Activated naive CD4-positive, alpha-beta T cell treated with Interleukin-2 at 50 U/mL for 16 hours (primary cell): ENCODE results near the gene RNF112.

Source experiments
- DNase-seq: peaks from one replicate; pipeline ENCODE4 v3.0.0-alpha.2; 2020

Gene RNF112, protein sequence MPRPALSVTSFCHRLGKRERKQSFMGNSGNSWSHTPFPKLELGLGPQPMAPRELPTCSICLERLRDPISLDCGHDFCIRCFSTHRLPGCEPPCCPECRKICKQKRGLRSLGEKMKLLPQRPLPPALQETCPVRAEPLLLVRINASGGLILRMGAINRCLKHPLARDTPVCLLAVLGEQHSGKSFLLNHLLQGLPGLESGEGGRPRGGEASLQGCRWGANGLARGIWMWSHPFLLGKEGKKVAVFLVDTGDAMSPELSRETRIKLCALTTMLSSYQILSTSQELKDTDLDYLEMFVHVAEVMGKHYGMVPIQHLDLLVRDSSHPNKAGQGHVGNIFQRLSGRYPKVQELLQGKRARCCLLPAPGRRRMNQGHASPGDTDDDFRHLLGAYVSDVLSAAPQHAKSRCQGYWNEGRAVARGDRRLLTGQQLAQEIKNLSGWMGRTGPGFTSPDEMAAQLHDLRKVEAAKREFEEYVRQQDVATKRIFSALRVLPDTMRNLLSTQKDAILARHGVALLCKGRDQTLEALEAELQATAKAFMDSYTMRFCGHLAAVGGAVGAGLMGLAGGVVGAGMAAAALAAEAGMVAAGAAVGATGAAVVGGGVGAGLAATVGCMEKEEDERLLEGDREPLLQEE

DNA sequence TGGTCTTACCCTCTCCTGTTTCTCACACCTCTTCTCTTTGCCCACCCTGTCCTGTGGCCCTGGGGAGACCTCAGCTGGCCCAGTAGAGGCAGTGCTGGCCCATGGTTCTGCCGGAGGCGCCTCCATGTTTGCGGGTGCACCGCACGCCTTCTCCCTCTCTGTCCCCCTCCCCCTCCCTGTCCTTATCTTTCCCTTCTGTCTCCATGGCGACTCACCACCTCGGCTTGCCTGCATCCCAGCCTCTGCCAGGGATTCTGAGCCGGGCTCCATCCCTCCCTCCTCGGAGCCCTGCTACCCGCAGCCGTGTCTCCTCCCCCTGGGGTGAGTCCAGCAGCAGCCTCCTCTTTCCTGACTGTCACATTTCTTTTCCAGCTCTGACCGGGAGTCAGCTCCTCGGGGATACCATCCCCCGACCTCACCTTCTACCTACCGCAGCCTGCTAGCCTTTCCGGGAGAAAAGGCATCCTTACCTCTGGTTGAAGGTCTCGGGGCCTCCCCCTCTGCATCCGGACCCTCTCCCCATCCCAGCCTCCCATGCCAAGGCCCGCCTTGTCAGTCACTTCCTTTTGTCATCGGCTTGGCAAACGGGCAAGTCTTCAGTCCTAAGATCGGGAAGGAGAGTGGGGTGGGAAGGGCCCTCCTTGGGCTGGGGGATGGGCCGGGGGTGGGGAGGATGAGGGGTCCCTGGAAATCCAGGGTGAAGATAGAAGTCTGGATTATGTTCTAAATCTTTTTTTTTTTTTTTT is at the start of gene RNF112:
TSS of gene RNF112 (plus strand) at position 358 of the 746 bp plus-strand sequence. CDS start at position 535, 177 bp downstream.
- DNase-seq: no peak

GRCh38 chr17:19361326-19361725 is 49.7 kb upstream of the RNF112 start:
- DNase-seq: no peak

DNA sequence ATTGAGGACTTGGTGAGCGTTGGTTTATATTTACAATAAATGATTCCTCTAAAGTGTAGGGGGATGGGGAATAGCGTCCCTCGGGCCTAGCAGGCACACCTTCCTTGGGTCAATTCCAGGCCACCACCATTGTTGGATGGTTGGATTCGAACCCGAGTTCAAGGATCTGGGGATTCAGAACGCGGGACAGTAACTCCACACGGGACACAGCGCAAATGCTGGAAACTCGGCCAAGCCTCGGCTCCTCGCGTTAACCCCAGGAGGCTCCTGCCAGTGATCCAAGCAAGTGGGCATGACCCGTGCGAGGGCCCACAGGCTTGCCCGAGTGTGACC is 49.1 kb upstream of the RNF112 start:
- no peak for DNase-seq

- peak; percentile 93 for DNase-seq
These were observed 48.5 kb upstream of the RNF112 start, which contains the start of gene B9D1 for GRCh38 chr17:19362277-19363113. Gene B9D1, minus strand, starts transcription at chr17:19362723. Its CDS starts 154 bp downstream, at chr17:19362569.

GRCh38 chr17:19363114-19363438 is 48.0 kb upstream of the RNF112 start:
- no peak for DNase-seq

- no peak for DNase-seq
These were observed 47.5 kb upstream of the RNF112 start for GRCh38 chr17:19363460-19364035.

- DNase-seq: no peak
These were observed 46.1 kb upstream of the RNF112 start for GRCh38 chr17:19364699-19365498.

DNA sequence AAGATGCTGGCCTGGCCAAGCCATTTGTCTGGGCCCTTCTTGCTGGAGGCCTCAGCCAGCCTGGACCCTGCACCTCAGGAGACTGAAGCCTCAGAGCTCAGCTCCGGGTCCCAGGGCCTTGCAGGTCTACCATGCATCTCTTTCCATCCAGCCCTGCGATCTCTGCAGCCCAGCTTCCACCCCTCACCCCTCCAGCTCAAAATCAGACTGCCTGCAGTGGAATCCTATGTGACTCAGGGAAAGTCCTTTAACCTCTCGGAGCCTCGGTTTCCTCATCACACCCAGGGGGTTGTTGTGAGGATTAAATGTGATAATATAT is 45.6 kb upstream of the RNF112 start:
- DNase-seq: no peak

DNA sequence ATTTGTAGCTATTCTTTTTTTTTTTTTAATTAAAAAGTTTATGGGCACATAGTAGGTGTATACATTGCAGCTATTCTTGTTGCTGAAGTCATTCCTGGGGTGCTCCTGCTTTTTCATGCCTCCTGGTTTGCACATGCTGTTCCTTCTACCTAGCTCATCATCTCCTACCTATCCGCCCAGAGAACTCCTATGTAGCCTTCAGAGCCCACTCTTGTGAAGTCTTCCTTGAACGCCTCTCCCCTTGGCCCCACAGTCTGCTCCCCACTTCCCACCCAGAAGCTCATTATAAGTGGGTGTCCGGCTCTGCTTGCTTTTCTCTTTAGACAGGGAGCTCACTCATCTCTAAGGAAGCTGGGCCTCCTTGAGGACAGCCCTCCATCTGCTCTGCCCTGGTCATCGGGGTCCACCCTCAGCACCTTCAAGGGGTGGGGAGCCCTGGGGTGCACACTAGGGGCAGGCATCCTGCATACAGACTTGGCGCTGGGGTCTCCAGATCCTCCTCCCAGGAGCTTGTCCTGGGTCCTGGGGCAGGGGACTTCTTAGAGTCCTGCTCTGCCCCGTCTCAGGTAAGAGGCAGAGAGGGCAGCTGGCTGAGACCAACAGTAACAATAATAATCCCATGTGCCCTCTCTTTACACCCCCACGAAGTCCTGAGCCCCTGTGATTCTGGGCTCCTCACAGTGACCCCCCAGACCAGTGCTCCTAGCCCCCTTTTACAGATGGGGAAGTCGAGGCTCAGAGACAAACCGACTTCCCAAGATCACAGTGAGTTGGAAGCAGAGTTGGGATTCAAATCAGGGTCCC is 45.0 kb upstream of the RNF112 start:
- DNase-seq: no peak

GRCh38 chr17:19366637-19366972 is 44.4 kb upstream of the RNF112 start:
- no peak for DNase-seq

DNA sequence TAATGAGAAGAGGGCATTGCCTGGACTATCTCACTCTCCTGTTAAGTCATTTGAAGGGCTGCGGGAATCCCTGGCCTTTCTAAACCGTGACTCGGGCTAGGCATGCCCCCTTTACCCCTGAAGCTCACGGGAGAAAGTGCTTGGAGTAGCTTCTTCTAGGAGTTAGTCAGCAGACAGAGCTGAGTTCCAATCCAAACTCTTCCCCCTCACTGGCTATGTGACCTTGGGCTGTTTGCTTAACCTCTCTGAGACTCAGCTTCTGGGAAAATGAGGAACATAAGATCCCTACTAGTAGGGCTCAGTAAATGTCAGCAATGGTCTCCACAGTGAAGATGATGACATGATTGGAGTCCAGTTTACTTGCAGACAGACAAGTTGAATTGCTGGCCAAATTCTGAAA is 42.8 kb upstream of the RNF112 start:
- no peak for DNase-seq

DNA sequence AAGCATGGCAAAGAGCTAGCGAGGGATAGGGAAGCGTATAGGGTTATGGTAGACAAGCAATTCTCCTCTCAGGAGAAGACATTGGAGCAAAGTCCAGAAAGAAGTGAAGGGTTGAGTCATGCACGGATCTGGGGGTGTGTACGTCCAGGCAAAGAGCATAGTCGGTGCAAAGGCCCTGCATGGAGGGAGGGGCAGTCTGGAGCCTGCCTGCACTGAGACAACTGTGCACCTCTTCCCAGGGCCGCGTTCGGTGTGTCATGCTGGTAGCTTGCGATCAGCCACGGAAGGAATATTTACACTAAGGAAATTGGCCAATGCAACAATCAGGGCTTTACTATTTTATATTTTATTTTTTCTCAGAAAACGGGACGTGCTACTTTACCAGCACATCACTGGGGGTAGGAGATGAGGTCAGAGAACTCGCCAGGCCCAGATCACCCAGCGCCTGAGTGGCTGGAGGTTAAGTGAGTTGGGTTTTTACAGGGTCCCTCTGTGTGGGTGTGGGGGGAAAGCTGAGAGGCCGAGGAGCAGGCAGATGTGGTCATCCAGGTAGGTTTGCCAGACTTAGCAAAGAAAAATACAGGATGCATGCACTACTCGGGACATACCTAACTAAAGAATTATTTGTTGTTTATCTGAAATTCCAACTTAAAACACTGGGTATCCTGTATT is 41.8 kb upstream of the RNF112 start:
- DNase-seq: no peak

GRCh38 chr17:19369846-19370492 is 41.1 kb upstream of the RNF112 start:
- no peak for DNase-seq

- DNase-seq: no peak
These were observed 40.5 kb upstream of the RNF112 start for GRCh38 chr17:19370493-19370960.

DNA sequence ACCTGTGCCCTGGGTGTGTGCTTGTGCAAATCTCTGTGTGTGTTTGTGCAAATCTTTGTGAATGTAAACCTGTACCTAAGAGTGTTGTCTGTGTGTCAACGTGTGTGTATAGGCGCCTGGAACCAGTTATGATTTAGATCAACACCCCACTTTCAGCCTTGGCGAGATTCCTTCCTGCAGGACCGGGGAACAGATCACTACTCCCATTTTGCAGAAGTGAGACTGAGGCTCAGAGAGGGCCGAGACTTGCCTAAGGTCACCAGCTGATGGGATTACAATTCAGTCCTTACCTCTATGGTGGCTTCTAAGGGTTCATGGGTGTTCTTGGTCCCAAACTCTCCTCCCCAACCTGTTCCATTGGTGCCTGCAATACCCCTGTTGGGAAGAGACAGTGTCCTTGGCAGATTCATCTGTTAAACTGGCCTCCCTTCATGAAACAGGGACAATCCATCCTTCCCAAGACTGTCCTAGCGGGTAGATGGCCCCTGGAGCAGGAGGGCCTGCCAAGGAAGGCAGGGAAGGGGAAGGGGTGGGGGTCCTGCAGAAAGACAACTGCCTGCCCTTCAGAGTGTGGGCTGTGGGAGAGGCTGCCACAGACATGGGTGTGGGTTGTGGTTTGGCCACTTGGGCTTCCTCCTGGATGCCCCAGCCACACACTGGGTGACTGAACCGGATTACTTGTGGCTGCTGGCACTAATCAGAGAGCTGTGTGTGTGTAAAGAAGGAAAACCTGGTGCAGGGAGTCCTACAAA is 39.6 kb upstream of the RNF112 start:
- no peak for DNase-seq

GRCh38 chr17:19372011-19372370 is 39.0 kb upstream of the RNF112 start:
- DNase-seq: no peak

DNA sequence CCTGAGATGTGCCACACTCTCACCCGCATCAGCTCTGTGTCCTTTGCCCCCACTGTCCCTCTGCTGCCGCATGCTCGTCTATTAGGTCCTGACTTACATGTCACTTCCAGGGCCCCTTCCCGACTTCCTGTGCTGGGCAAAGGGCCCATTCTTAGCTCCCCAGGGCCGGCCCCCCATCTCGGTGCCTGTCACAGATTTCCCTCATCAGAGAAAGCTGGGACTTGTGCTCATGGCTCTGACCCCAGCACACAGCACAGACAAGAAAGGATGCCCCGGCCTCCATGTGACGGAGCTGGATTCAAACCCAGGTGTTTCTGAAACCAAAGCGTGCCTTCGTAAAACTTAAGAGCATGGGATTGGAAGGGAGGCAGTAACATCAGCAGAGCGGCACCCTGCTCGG is 38.6 kb upstream of the RNF112 start:
- DNase-seq: no peak

- DNase-seq: no peak
These were observed 38.0 kb upstream of the RNF112 start for GRCh38 chr17:19372866-19373504.

- DNase-seq: no peak
These were observed 36.9 kb upstream of the RNF112 start for GRCh38 chr17:19374136-19374535.
